Testis (tissue), 3 donors: ENCODE data around the gene NUDT8. TPM values are rescaled to one million over a fixed set of nuclear protein-coding genes. Genes with fewer than 3 reads are reported as not detected.

Experiments
- DNase-seq: peaks from one replicate; pipeline ENCODE4 v3.0.0-alpha.2; 2019
- H3K27ac ChIP-seq, 2 donors: fragments of 200-600 bp; sonication (generic); one replicate each; pipeline ENCODE4 v1.5.1; 2019
- H3K27me3 ChIP-seq: fragments of 200-600 bp; sonication (generic); one replicate; pipeline ENCODE4 v1.5.1; 2019
- H3K36me3 ChIP-seq: fragments of 200-600 bp; sonication (generic); one replicate; pipeline ENCODE4 v1.5.1; 2017; ENCODE audit warnings: low read depth; ENCODE audit errors: missing control alignments
- H3K4me1 ChIP-seq: fragments of 200-600 bp; sonication (generic); one replicate; pipeline ENCODE4 v1.5.1; 2019
- H3K4me3 ChIP-seq, 2 donors: fragments of 200-600 bp; sonication (generic); one replicate each; pipeline ENCODE4 v1.5.1; 2017 to 2019
- H3K9me3 ChIP-seq: fragments of 200-600 bp; sonication (generic); one replicate; pipeline ENCODE4 v1.5.1; 2017
- CTCF ChIP-seq, 3 experiments: fragments of 450-650 bp in 2 of 3; fragments of 200-600 bp in 1 of 3; sonication (generic) in 1 of 3; IDR thresholded peaks; one replicate each; pipeline ENCODE4 v1.5.1; 2016 to 2019; ENCODE audit warnings: antibody characterized with exemption in 3 of 3, mild to moderate bottlenecking in 2 of 3, moderate library complexity in 1 of 3
- POLR2A ChIP-seq: fragments of 450-650 bp; IDR thresholded peaks from one replicate; pipeline ENCODE4 v1.6.1; 2017; ENCODE audit warnings: antibody characterized with exemption, mild to moderate bottlenecking, moderate library complexity
- WGBS, 2 donors: methylation state at CpG; one replicate each; pipeline ENCODE4 v1.1.5; 2018; 5-methylcytosine and 5-hydroxymethylcytosine counted together
- intact Hi-C: fragments of 100-400 bp; cut with DNase I; formaldehyde crosslinking; loops from one replicate; pipeline ENCODE4 v1.15.1; 2023; ENCODE audit warnings: low total_unique reads
- polyA plus RNA-seq: library from polyadenylated mRNA; stranded (reverse); fragments of 350-450 nt; fragmentation: Illumina TruSeq; extraction: RNeasy Lipid Tissue Mini Kit (QIAGEN cat#74804); gene quantifications from one replicate; pipeline ENCODE4 v1.2.3, GENCODE V29; 2014; ENCODE audit warnings: low read depth, low replicate concordance; ENCODE audit not compliant: insufficient read depth
- total RNA-seq, 2 donors: library from RNA; depleted of rRNA; stranded (reverse); fragments of >200 nt; gene quantifications; one replicate each; pipeline ENCODE4 v1.2.3, GENCODE V29; 2016

Gene NUDT8
- total and polyA plus RNA-seq, 3 donors from 2014 or later: 4.0 to 7.0 (median 6.2) TPM

- TF ChIP-seq POLR2A: no peak
- TF ChIP-seq CTCF (IDR thresholded peaks at IDR 0.05): no peak
- H3K4me1 ChIP-seq: peaks cover 5% of the 10 kb centered on the region
- no peak for DNase-seq
- WGBS, 2 donors: 17 to 75% methylated on average over 2 to 7 of the region's 7 CpGs
- H3K4me3 ChIP-seq: no peak overlapping the region
- no peaks in the 10 kb centered on the region for H3K36me3 ChIP-seq
- no peaks in the 10 kb centered on the region for H3K27me3 ChIP-seq
- no peaks in the 10 kb centered on the region for H3K9me3 ChIP-seq
- intact Hi-C loops: no loop called here
- H3K27ac ChIP-seq: no peak overlapping the region
These were observed 1.7 kb upstream of the NUDT8 start for GRCh38 chr11:67631411-67631810.

- Histone ChIP-seq H3K9me3 (no peaks in the 10 kb centered on the region), H3K4me1 (peaks cover 5% of the 10 kb centered on the region), H3K36me3 (no peaks in the 10 kb centered on the region), H3K27me3 (no peaks in the 10 kb centered on the region), H3K27ac (peak overlapping the region; percentile 91 to 94), H3K4me3 (peak overlapping the region; percentile 70 to 72)
- TF ChIP-seq CTCF (IDR thresholded peaks at IDR 0.05) (no peak), POLR2A (no peak)
- intact Hi-C loops: no loop called here
- WGBS, 2 donors: 37 to 43% methylated on average over 14 to 16 of the region's 16 CpGs
- DNase-seq: no peak
These were observed 1.2 kb upstream of the NUDT8 start for GRCh38 chr11:67630943-67631331.

DNA sequence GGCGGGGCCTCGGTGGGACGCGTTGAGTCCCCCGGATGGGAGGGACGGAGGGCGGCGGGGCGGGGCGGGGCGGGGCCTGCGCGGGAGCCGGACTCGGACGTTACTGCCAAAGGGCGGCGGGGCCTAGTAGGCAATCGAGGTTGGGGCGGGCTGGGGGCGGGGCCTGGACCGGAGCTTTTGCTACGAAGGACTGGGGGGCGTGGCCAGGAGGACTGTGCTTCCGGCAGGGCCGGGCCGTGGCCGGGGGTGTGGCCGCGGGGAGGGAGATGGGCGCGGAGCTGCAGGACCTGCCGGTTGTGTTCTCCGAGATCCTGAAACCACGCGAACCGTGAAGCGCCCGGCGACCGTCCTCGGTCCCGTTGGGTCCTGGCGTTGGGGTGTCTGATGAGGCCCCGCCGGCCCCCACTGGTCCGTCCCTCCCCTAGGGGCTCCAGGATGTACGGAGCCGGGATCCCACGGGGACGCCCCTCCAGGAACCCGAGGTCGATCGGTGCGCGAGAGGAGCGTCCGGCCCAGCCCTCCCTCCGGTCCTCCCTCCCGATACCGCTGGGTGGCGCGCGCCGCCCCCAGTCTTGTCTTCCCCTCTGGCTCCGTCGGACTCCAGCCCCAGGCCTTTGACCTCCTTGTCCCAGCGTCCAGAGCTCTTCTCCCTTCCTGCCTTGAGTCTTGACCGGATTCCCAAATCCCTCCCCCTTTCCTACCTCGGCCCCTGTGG is 648 bp upstream of the NUDT8 start:
- Histone ChIP-seq H3K36me3 (no peaks in the 10 kb centered on the region), H3K27me3 (no peaks in the 10 kb centered on the region), H3K9me3 (no peaks in the 10 kb centered on the region), H3K4me1 (peaks cover 5% of the 10 kb centered on the region), H3K4me3 (peak overlapping the region; percentile 70 to 72), H3K27ac (peak overlapping the region; percentile 91 to 94)
- WGBS, 2 donors: 0 to 1% methylated on average over 29 to 51 of the region's 70 CpGs
- peak; percentile 99 for DNase-seq
- intact Hi-C loops: no loop called here
- TF ChIP-seq POLR2A: peak; percentile 21
- TF ChIP-seq CTCF (IDR thresholded peaks at IDR 0.05): peak; percentile 38 to 83 (median 54)

DNA sequence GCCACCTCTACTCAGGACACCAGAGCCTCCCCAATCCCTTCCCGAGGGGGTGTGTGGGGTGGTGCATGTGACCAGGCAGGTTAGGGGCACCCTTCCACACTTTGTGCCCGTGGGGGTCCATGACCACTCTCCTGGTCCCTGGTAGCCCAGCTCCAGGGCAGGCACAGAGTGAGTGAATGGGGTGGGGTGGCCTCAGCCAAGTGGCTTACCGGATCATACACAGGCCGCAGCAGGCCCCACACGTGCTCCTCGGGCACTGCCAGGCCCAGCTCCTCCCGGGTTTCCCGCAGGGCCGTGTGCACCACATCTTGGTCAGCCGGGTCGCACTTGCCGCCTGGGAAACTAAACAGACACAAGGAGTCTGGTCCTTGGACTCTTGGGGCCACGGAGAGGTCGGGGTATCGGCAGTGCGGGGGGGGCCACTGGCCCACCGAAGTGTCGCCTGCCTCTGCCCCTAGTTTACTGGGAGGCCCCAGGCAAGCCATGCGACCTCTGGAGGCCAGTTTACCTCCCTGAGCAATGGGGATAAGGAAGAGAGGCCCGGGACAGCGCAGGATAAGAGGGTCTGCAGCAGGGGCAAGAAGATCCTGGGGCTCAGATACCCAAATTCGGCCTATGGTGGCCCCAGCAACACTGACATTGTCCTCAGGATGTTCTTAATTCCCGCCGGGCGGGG is 889 bp downstream of the NUDT8 start:
- H3K4me3 ChIP-seq: peak overlapping the region; percentile 70 to 72
- H3K9me3 ChIP-seq: no peaks in the 10 kb centered on the region
- no peaks in the 10 kb centered on the region for H3K36me3 ChIP-seq
- H3K27ac ChIP-seq: peak overlapping the region in 1 of 2 donors; percentile 94
- peaks cover 5% of the 10 kb centered on the region for H3K4me1 ChIP-seq
- WGBS, 2 donors: 59 to 65% methylated on average over 5 to 25 of the region's 25 CpGs
- DNase-seq: no peak
- intact Hi-C loops: no loop called here
- no peaks in the 10 kb centered on the region for H3K27me3 ChIP-seq
- TF ChIP-seq CTCF (IDR thresholded peaks at IDR 0.05) (no peak), POLR2A (no peak)
